ENCODE data around the gene POU3F4. TPM values are rescaled to one million over a fixed set of nuclear protein-coding genes. Genes with fewer than 3 reads are reported as not detected.

The POU3F4 gene
- total RNA-seq, 4 donors from 2014 or later, result 0.06 TPM; not detected in 3

GRCh38 chrX:83511208-83511607 is 3.1 kb downstream of the POU3F4 start:
- Histone ChIP-seq H3K9me3 (no peaks in the 10 kb centered on the region), H3K27ac (replicated peaks in 1 of 4) (no peak overlapping the region), H3K4me3 (no peak overlapping the region), H3K4me1 (peaks cover 0 to 24% (median 17%) of the 10 kb centered on the region in 4 donors), H3K36me3 (no peaks in the 10 kb centered on the region), H3K27me3 (peaks cover 0 to 62% (median 9%) of the 10 kb centered on the region in 4 donors)
- no peak for DNase-seq (ENCODE audit: extremely low spot score)
- intact Hi-C loops (cut with DNase I), result no loop called here
- 28% methylated on average over 17 of the region's 17 CpGs for WGBS
- no peak for TF ChIP-seq POLR2A (IDR thresholded peaks at IDR 0.05; ENCODE audit: low read depth)
- no peak for TF ChIP-seq CTCF (IDR thresholded peaks at IDR 0.05)
- no peak for TF ChIP-seq EP300 (IDR thresholded peaks at IDR 0.05)
- TF ChIP-seq POLR2AphosphoS5 (IDR thresholded peaks at IDR 0.05), result no peak

- H3K27ac ChIP-seq (replicated peaks in 1 of 4), result no peak overlapping the region
- no peak overlapping the region for H3K4me3 ChIP-seq
- peaks cover 0 to 53% (median 9%) of the 10 kb centered on the region in 4 donors for H3K27me3 ChIP-seq
- no peak for DNase-seq (ENCODE audit: extremely low spot score)
- no peaks in the 10 kb centered on the region for H3K9me3 ChIP-seq
- peaks cover 0 to 24% (median 17%) of the 10 kb centered on the region in 4 donors for H3K4me1 ChIP-seq
- H3K36me3 ChIP-seq, result no peaks in the 10 kb centered on the region
- TF ChIP-seq POLR2AphosphoS5 (IDR thresholded peaks at IDR 0.05) (no peak), CTCF (IDR thresholded peaks at IDR 0.05) (no peak), EP300 (IDR thresholded peaks at IDR 0.05) (no peak), POLR2A (IDR thresholded peaks at IDR 0.05; ENCODE audit: low read depth) (no peak)
- intact Hi-C loops (cut with DNase I), result no loop called here
- 56% methylated on average over 14 of the region's 14 CpGs for WGBS
These were observed 4.0 kb downstream of the POU3F4 start for GRCh38 chrX:83512111-83512510.

GRCh38 chrX:83516597-83516996 is 8.5 kb downstream of the POU3F4 start:
- H3K27ac ChIP-seq (replicated peaks in 1 of 4), result no peak overlapping the region
- TF ChIP-seq POLR2A (IDR thresholded peaks at IDR 0.05; ENCODE audit: low read depth) (no peak), EP300 (IDR thresholded peaks at IDR 0.05) (no peak), POLR2AphosphoS5 (IDR thresholded peaks at IDR 0.05) (no peak), CTCF (IDR thresholded peaks at IDR 0.05) (no peak)
- no peaks in the 10 kb centered on the region for H3K9me3 ChIP-seq
- H3K27me3 ChIP-seq, result peaks cover 0 to 9% (median 0%) of the 10 kb centered on the region in 4 donors
- DNase-seq (ENCODE audit: extremely low spot score), result no peak
- no peak overlapping the region for H3K4me3 ChIP-seq
- intact Hi-C loops (cut with DNase I), result no loop called here
- H3K4me1 ChIP-seq, result no peaks in the 10 kb centered on the region
- 88% methylated on average over 1 of the region's 1 CpG for WGBS
- H3K36me3 ChIP-seq, result no peaks in the 10 kb centered on the region

- intact Hi-C loops (cut with DNase I), result no loop called here
- H3K27me3 ChIP-seq, result no peaks in the 10 kb centered on the region
- 78% methylated on average over 1 of the region's 1 CpG for WGBS
These were observed 13.8 kb downstream of the POU3F4 start for GRCh38 chrX:83521905-83522304.

More at GRCh38 chrX:83521905-83522304, 13.8 kb downstream of the POU3F4 start:
- H3K36me3 ChIP-seq, result no peaks in the 10 kb centered on the region
- no peaks in the 10 kb centered on the region for H3K9me3 ChIP-seq
- DNase-seq (ENCODE audit: extremely low spot score), result no peak
- H3K27ac ChIP-seq (replicated peaks in 1 of 4), result no peak overlapping the region
- no peaks in the 10 kb centered on the region for H3K4me1 ChIP-seq
- no peak overlapping the region for H3K4me3 ChIP-seq
- TF ChIP-seq POLR2AphosphoS5 (IDR thresholded peaks at IDR 0.05), result no peak
- no peak for TF ChIP-seq EP300 (IDR thresholded peaks at IDR 0.05)
- TF ChIP-seq POLR2A (IDR thresholded peaks at IDR 0.05; ENCODE audit: low read depth), result no peak
- TF ChIP-seq CTCF (IDR thresholded peaks at IDR 0.05), result no peak
